Keratinocyte (primary cell): ENCODE measurements around the gene TRPM2. TPM values are rescaled to one million over a fixed set of nuclear protein-coding genes. Genes with fewer than 3 reads are reported as not detected.

Experiments
- DNase-seq: peaks from one replicate; pipeline ENCODE4 v3.0.0-alpha.2; 2011; ENCODE audit warnings: low read depth, missing footprints, low spot score
- FAIRE-seq: peaks from 2 replicates; lab custom pipeline; 2011; peaks lifted over from hg19 to GRCh38; lab: Jason Lieb, UNC
- H2AFZ ChIP-seq: 2 replicates; pipeline ENCODE4 v1.6.0; 2012; ENCODE audit warnings: low read length, control low read depth, inconsistent platforms; ENCODE audit not compliant: control insufficient read depth
- H3K27ac ChIP-seq: 2 replicates; pipeline ENCODE4 v1.5.1; 2011; ENCODE audit warnings: low read length; ENCODE audit not compliant: control insufficient read depth, insufficient read depth
- H3K27me3 ChIP-seq: 3 replicates; pipeline ENCODE4 v1.6.0; 2011; ENCODE audit warnings: low read length; ENCODE audit not compliant: control insufficient read depth, insufficient read depth; ENCODE audit errors: extremely low read depth
- H3K36me3 ChIP-seq, 2 experiments: 2 replicates in 1 of 2; 3 replicates in 1 of 2; pipeline ENCODE4 v1.5.1; 2011; ENCODE audit warnings: low read length in 2 of 2, mild to moderate bottlenecking in 1 of 2; ENCODE audit not compliant: control insufficient read depth in 2 of 2, insufficient read depth in 2 of 2; ENCODE audit errors: extremely low read depth in 1 of 2
- H3K4me1 ChIP-seq: 3 replicates; pipeline ENCODE4 v1.5.1; 2011; ENCODE audit warnings: low read length; ENCODE audit not compliant: control insufficient read depth, insufficient read depth; ENCODE audit errors: extremely low read depth
- H3K4me2 ChIP-seq: 3 replicates; pipeline ENCODE4 v1.6.0; 2011; ENCODE audit warnings: low read depth, low read length; ENCODE audit not compliant: control insufficient read depth, insufficient read depth; ENCODE audit errors: extremely low read depth
- H3K4me3 ChIP-seq, 3 experiments: fragments of 200-600 bp in 1 of 3; sonication (generic) in 1 of 3; 2 replicates in 2 of 3; 3 replicates in 1 of 3; pipeline ENCODE4 v1.5.1; 2011 to 2016; ENCODE audit warnings: low read length in 3 of 3, mild to moderate bottlenecking in 3 of 3, control low read depth in 2 of 3, inconsistent platforms in 1 of 3, low read depth in 1 of 3, mixed read lengths in 1 of 3, mixed run types in 1 of 3, moderate library complexity in 1 of 3; ENCODE audit not compliant: control insufficient read depth in 2 of 3, insufficient read depth in 2 of 3; ENCODE audit errors: extremely low read depth in 1 of 3
- H3K79me2 ChIP-seq: 2 replicates; pipeline ENCODE4 v1.6.0; 2012; ENCODE audit warnings: low read length; ENCODE audit not compliant: control insufficient read depth, insufficient read depth
- H3K9ac ChIP-seq: 3 replicates; pipeline ENCODE4 v1.6.0; 2011; ENCODE audit warnings: low read length; ENCODE audit not compliant: control insufficient read depth, insufficient read depth; ENCODE audit errors: extremely low read depth
- H3K9me1 ChIP-seq: 3 replicates; pipeline ENCODE4 v1.6.0; 2011; ENCODE audit warnings: low read length; ENCODE audit not compliant: control insufficient read depth, insufficient read depth; ENCODE audit errors: extremely low read depth
- H3K9me3 ChIP-seq: 2 replicates; pipeline ENCODE4 v1.5.1; 2012; ENCODE audit warnings: low read depth, low read length; ENCODE audit not compliant: control insufficient read depth
- H4K20me1 ChIP-seq: 3 replicates; pipeline ENCODE4 v1.6.0; 2011; ENCODE audit warnings: low read length; ENCODE audit not compliant: control insufficient read depth, insufficient read depth; ENCODE audit errors: extremely low read depth
- EZH2 ChIP-seq: IDR thresholded peaks from one replicate; pipeline ENCODE4 v1.6.1; 2012; ENCODE audit warnings: inconsistent platforms, mild to moderate bottlenecking, low read length, moderate library complexity
- dilution Hi-C: fragments of 300-500 bp; cut with MboI; formaldehyde crosslinking; loops from one replicate; pipeline ENCODE4 v1.7.0; 2020; ENCODE audit warnings: low sequenced_read_pairs; ENCODE audit not compliant: extremely low pct_ligation_motif_present
- polyA plus RNA-seq, 5 experiments: library from polyadenylated mRNA; depleted of rRNA in 3 of 5; stranded (reverse) in 3 of 5; stranded (forward) in 1 of 5; unstranded in 1 of 5; fragments of >200 nt; gene quantifications; 1 replicate in 1 of 5; 2 replicates in 3 of 5; 3 replicates in 1 of 5; pipeline versions ENCODE4 v1.2.1 to v1.2.3, GENCODE V29; 2011 to 2012; ENCODE audit warnings: missing spikeins in 2 of 5, low read depth in 1 of 5, low replicate concordance in 1 of 5
- TF ChIP-seq, protein P1 (sequence below), 3 experiments: IDR thresholded peaks in 1 of 3; conservative IDR thresholded peaks in 1 of 3; optimal IDR thresholded peaks in 1 of 3; 2 replicates in 2 of 3; 3 replicates in 1 of 3; pipeline versions ENCODE3 to v1.5.1; 2011; ENCODE audit warnings: low read length in 3 of 3, mild to moderate bottlenecking in 3 of 3, moderate library complexity in 2 of 3, control low read depth in 1 of 3, inconsistent platforms in 1 of 3; ENCODE audit not compliant: insufficient read depth in 2 of 3; ENCODE audit errors: extremely low read depth in 1 of 3

Gene TRPM2
- polyA plus RNA-seq, 1 donor (not counting 4 experiments of a cell fraction or from before 2014, with no cell fraction given): 0.31 TPM

DNA sequence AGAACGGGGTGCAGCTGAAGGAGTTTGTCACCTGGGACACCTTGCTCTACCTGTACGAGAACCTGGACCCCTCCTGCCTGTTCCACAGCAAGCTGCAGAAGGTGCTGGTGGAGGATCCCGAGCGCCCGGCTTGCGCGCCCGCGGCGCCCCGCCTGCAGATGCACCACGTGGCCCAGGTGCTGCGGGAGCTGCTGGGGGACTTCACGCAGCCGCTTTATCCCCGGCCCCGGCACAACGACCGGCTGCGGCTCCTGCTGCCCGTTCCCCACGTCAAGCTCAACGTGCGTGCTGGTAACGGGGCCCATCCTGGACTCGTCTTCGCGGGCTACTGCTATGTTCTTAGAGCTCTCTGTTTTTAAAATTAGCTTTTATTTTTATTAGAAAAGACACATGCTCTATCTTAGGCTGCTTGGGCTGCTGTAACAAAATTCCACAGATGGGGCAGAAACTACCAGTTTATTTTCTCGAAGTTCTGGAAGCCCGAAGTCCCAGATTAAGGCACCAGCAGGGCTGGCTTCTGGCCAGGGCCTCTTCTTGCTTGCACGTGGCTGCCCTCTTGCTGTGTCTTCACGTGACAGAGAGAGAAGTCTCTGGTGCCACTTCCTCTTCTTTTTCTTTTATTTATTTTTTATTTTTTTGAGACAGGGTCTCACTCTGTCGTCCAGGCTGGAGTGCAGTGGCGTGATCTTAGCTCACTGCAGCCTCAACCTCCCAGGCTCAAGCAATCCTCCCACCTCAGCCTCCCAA lies 38.1 kb downstream of the TRPM2 start:
- H3K9me1 ChIP-seq: no peaks in the 10 kb centered on the region
- H3K4me1 ChIP-seq: no peaks in the 10 kb centered on the region
- TF ChIP-seq EZH2: no peak
- TF ChIP-seq, protein P1, sequence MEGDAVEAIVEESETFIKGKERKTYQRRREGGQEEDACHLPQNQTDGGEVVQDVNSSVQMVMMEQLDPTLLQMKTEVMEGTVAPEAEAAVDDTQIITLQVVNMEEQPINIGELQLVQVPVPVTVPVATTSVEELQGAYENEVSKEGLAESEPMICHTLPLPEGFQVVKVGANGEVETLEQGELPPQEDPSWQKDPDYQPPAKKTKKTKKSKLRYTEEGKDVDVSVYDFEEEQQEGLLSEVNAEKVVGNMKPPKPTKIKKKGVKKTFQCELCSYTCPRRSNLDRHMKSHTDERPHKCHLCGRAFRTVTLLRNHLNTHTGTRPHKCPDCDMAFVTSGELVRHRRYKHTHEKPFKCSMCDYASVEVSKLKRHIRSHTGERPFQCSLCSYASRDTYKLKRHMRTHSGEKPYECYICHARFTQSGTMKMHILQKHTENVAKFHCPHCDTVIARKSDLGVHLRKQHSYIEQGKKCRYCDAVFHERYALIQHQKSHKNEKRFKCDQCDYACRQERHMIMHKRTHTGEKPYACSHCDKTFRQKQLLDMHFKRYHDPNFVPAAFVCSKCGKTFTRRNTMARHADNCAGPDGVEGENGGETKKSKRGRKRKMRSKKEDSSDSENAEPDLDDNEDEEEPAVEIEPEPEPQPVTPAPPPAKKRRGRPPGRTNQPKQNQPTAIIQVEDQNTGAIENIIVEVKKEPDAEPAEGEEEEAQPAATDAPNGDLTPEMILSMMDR (optimal IDR thresholded peaks at IDR 0.05 in 1 of 3, IDR thresholded peaks at IDR 0.05 in 1 of 3, conservative IDR thresholded peaks at IDR 0.05 in 1 of 3; ENCODE audit: extremely low read depth in 1 of 3, insufficient read depth in 2 of 3, low read length in 3 of 3): no peak
- H3K9ac ChIP-seq: no peak overlapping the region
- H3K36me3 ChIP-seq: no peaks in the 10 kb centered on the region
- no peak overlapping the region for H3K4me3 ChIP-seq
- no peaks in the 10 kb centered on the region for H3K79me2 ChIP-seq
- DNase-seq (no peak), FAIRE-seq (no peak)
- no peaks in the 10 kb centered on the region for H4K20me1 ChIP-seq
- H3K4me2 ChIP-seq: no peak overlapping the region
- no peak overlapping the region for H2AFZ ChIP-seq
- no peak overlapping the region for H3K27ac ChIP-seq
- peaks cover 4% of the 10 kb centered on the region for H3K27me3 ChIP-seq
- no peaks in the 10 kb centered on the region for H3K9me3 ChIP-seq
- dilution Hi-C loops: no loop called here

- TF ChIP-seq EZH2: no peak
- TF ChIP-seq, protein P1 (optimal IDR thresholded peaks at IDR 0.05 in 1 of 3, IDR thresholded peaks at IDR 0.05 in 1 of 3, conservative IDR thresholded peaks at IDR 0.05 in 1 of 3; ENCODE audit: extremely low read depth in 1 of 3, insufficient read depth in 2 of 3, low read length in 3 of 3): no peak
- H3K9ac ChIP-seq: no peak overlapping the region
- H4K20me1 ChIP-seq: no peaks in the 10 kb centered on the region
- no peaks in the 10 kb centered on the region for H3K9me1 ChIP-seq
- no peaks in the 10 kb centered on the region for H3K36me3 ChIP-seq
- H3K4me2 ChIP-seq: no peak overlapping the region
- no peak overlapping the region for H3K4me3 ChIP-seq
- no peak overlapping the region for H2AFZ ChIP-seq
- H3K79me2 ChIP-seq: no peaks in the 10 kb centered on the region
- DNase-seq: no peak
- dilution Hi-C loops: no loop called here
- peaks cover 4% of the 10 kb centered on the region for H3K27me3 ChIP-seq
- H3K27ac ChIP-seq: no peak overlapping the region
- H3K9me3 ChIP-seq: no peaks in the 10 kb centered on the region
- no peak for FAIRE-seq
- H3K4me1 ChIP-seq: no peaks in the 10 kb centered on the region
These were observed 38.8 kb downstream of the TRPM2 start for GRCh38 chr21:44392185-44392584.
